ENCODE data around the gene PTPMT1. TPM values are rescaled to one million over a fixed set of nuclear protein-coding genes. Genes with fewer than 3 reads are reported as not detected.

The PTPMT1 gene
- total RNA-seq, 6 donors from 2014 or later: 69.1 to 188 (median 89.9) TPM

DNA sequence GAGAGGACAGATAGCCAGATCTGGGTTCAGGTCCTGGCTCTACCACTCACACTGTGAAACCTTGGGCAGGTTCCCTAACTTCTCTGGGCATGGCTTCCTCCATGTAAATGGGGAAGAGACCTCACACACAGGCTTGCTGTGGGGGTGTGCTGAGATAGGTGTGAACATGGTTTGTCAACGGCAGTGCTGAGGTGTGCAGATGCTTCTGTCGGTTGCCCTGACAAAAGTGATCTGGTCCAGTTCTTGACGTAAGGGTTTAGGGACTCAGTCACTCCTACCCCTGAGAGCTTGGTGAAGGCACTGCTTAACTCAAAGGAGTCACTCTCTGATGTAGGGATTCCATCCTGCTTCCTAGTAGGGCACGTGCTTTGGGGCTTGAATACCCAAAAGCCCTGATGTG is 26.9 kb downstream of the PTPMT1 start:
- Histone ChIP-seq H3K4me3 (no peak overlapping the region), H3K4me1 (peaks cover 10 to 26% (median 11%) of the 10 kb centered on the region in 4 donors), H3K36me3 (no peaks in the 10 kb centered on the region), H3K27me3 (peaks cover 0 to 28% (median 13%) of the 10 kb centered on the region in 4 donors), H3K9me3 (no peaks in the 10 kb centered on the region), H3K27ac (no peak overlapping the region)
- 57 to 63% methylated on average over 4 of the region's 4 CpGs for WGBS, 2 donors
- no peak for TF ChIP-seq POLR2A (IDR thresholded peaks at IDR 0.05)
- TF ChIP-seq, protein P1, sequence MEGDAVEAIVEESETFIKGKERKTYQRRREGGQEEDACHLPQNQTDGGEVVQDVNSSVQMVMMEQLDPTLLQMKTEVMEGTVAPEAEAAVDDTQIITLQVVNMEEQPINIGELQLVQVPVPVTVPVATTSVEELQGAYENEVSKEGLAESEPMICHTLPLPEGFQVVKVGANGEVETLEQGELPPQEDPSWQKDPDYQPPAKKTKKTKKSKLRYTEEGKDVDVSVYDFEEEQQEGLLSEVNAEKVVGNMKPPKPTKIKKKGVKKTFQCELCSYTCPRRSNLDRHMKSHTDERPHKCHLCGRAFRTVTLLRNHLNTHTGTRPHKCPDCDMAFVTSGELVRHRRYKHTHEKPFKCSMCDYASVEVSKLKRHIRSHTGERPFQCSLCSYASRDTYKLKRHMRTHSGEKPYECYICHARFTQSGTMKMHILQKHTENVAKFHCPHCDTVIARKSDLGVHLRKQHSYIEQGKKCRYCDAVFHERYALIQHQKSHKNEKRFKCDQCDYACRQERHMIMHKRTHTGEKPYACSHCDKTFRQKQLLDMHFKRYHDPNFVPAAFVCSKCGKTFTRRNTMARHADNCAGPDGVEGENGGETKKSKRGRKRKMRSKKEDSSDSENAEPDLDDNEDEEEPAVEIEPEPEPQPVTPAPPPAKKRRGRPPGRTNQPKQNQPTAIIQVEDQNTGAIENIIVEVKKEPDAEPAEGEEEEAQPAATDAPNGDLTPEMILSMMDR (IDR thresholded peaks at IDR 0.05): no peak
- no peak for TF ChIP-seq EP300 (IDR thresholded peaks at IDR 0.05)
- TF ChIP-seq POLR2AphosphoS5 (IDR thresholded peaks at IDR 0.05): no peak
- ATAC-seq (ENCODE audit: low FRiP score in 2 of 2): no peak
- DNase-seq: no peak

DNA sequence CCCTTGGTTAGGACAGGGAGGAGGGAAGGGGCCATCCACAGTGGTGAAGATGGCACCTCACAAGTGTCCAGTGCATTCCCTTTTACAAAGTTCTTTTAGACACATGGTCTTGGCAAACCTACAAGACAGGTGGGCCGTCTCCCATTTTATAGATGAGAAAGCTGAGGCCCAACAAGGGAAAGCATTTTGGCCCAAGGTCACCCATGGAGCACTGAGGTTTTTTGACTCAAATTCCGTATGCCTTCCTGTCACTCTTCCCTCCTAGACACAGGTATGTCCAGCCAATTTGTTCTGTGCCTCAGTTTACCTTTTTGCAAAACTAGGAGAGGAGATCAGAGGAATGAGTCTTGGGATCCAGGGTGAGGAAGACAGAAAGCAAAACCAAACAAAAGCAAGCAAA is 27.6 kb downstream of the PTPMT1 start:
- Histone ChIP-seq H3K27ac (no peak overlapping the region), H3K9me3 (no peaks in the 10 kb centered on the region), H3K4me1 (peaks cover 10 to 20% (median 11%) of the 10 kb centered on the region in 4 donors), H3K4me3 (no peak overlapping the region), H3K36me3 (no peaks in the 10 kb centered on the region), H3K27me3 (peaks cover 0 to 28% (median 13%) of the 10 kb centered on the region in 4 donors)
- TF ChIP-seq, protein P1 (IDR thresholded peaks at IDR 0.05): no peak
- no peak for TF ChIP-seq POLR2A (IDR thresholded peaks at IDR 0.05)
- TF ChIP-seq POLR2AphosphoS5 (IDR thresholded peaks at IDR 0.05): no peak
- no peak for TF ChIP-seq EP300 (IDR thresholded peaks at IDR 0.05)
- 57 to 68% methylated on average over 2 of the region's 2 CpGs for WGBS, 2 donors
- no peak for ATAC-seq (ENCODE audit: low FRiP score in 2 of 2)
- DNase-seq: no peak

GRCh38 chr11:47593492-47593933 is 28.1 kb downstream of the PTPMT1 start:
- Histone ChIP-seq H3K9me3 (no peaks in the 10 kb centered on the region), H3K36me3 (no peaks in the 10 kb centered on the region), H3K4me3 (peak overlapping the region in 1 of 4 donors; percentile 29), H3K27ac (no peak overlapping the region), H3K4me1 (peaks cover 10 to 20% (median 11%) of the 10 kb centered on the region in 4 donors), H3K27me3 (peaks cover 0 to 28% (median 13%) of the 10 kb centered on the region in 4 donors)
- TF ChIP-seq, protein P1 (IDR thresholded peaks at IDR 0.05): no peak
- no peak for TF ChIP-seq POLR2AphosphoS5 (IDR thresholded peaks at IDR 0.05)
- TF ChIP-seq EP300 (IDR thresholded peaks at IDR 0.05): no peak
- no peak for TF ChIP-seq POLR2A (IDR thresholded peaks at IDR 0.05)
- DNase-seq (no peak), ATAC-seq (ENCODE audit: low FRiP score in 2 of 2) (no peak)
- 6 to 10% methylated on average over 4 to 6 of the region's 6 CpGs for WGBS, 2 donors

DNA sequence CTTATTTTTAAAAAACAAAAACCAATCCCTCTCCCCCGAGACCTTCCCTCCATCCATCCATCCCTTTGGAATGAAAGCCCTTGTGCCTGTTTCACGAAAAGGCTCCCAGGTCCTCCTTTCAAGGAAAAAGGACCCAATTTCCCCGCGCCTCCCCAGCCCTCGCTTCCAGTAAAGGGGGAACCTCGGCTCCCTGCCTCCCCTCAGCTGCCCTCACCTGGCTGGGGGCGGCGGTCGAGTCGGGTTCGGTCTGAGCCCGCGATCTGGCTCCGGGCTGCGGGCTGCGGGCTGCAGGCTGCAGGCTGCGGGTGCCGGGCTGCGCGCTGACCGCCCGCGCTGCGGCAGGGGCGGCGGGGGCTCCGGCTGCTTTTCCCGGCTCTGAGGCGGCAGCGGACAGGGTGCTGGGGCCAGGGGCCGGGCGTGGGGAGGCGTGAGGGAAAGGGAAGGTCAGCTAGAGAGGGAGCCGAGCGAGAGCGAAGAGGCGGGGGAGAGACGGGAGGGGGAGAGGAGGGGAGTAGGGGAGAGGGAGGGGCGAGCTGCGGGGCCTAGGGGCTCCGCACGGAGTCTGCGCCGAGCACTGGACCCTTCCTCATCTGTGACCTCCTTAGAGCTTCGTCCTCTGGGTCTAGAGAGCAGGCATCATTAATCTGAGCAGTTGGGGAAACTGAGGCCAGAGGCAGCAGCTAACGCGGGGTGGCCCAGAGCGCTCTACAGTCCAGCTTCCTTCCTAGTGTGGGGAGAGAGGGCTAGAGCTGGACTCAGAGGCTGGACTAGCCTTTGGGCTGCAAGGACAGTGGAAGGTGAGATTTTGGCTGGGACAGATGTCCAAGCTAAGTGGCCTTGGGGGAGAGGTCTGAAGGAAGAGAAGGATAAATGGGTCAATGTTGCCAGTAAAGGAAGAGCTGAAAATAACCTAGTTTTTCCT is 28.8 kb downstream of the PTPMT1 start, which contains the start of gene C1QTNF4:
TSS of gene C1QTNF4 (minus strand) at position 478 of the 922 bp plus-strand sequence. CDS start 3,601 bp downstream, outside the sequence.
- DNase-seq (peak in 1 of 2 donors; percentile 77), ATAC-seq (ENCODE audit: low FRiP score in 2 of 2) (peak in 1 of 2 donors; percentile 14)
- Histone ChIP-seq H3K36me3 (no peaks in the 10 kb centered on the region), H3K4me3 (peak within 1 kb of the TSS in 3 of 4 donors; percentile 4 to 29 (median 20)), H3K4me1 (peaks cover 10 to 20% (median 11%) of the 10 kb centered on the region in 4 donors), H3K27ac (no peak within 1 kb of the TSS), H3K27me3 (peaks cover 0 to 28% (median 13%) of the 10 kb centered on the region in 4 donors), H3K9me3 (no peaks in the 10 kb centered on the region)
- no peak for TF ChIP-seq POLR2A (IDR thresholded peaks at IDR 0.05)
- TF ChIP-seq, protein P1 (IDR thresholded peaks at IDR 0.05): no peak
- TF ChIP-seq EP300 (IDR thresholded peaks at IDR 0.05): no peak
- TF ChIP-seq POLR2AphosphoS5 (IDR thresholded peaks at IDR 0.05): no peak
- whole genome bisulfite sequencing, 2 donors: 3 to 4% methylated on average over 22 to 46 of the region's 48 CpGs
